GM18526 (cell line): ENCODE results near the gene TCEAL7.

Experiments used
- POLR2A ChIP-seq: IDR thresholded peaks from 3 replicates; pipeline ENCODE4 v1.6.1; 2011; ENCODE audit not compliant: insufficient read length; ENCODE audit errors: extremely low read depth

The TCEAL7 gene

GRCh38 chrX:103360092-103360491 is 30.1 kb downstream of the TCEAL7 start:
- no peak for TF ChIP-seq POLR2A

DNA sequence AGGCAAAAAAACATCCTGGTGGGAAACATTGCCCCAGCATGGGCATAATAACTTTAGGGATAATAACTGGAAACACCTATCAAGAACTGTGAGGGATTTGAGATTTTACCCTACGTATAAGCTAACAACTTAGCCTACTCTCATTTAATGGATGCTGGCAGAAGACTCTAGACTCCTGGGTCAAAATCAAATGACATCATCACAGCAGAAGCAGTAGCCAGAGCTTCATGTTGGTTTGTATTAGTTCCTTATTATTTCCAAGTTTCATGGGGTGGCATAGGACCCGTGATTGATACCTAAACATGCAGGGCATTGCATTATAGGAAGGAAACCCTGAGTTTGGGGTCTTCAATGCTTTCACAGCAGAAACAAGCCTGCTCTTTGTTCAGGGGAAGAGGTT is 30.9 kb downstream of the TCEAL7 start:
- no peak for TF ChIP-seq POLR2A

DNA sequence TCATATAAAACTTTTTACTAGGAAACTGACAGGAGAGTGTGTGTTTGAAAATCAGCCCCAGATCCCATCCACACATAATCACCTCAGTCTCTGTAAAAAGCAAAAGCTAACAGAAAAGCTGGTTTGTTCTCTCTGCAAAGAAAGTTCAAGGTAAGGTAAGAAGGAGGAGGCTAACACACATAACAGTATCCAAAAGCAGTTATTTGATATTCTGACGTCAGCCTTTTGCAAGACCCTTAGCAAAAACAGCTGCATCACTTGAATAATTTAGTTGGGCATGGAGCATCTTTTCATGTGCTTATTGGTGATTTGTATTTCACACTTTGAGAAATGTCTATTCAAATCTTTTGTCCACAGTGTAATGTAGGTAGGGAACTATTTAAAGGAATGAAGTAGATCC is 31.8 kb downstream of the TCEAL7 start:
- no peak for TF ChIP-seq POLR2A

DNA sequence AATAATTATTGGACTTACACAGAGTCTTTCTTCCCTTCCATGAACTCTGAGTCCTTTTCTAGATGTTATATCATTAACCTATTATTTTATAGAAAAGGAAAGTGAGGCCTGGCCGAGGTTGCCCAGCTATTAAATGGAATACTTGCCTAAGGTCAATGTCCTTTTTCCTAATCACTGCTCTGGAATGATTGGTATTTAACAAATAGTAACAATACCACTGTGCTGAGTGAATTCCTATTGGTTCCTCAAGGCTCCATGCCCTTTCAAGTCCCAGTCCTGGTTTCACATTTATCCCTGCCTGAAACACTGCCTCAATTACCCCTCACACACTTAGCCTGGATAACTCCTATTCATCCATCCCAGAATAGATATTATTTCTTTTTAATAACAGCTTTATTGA is 32.4 kb downstream of the TCEAL7 start:
- TF ChIP-seq POLR2A, result no peak

GRCh38 chrX:103363046-103363445 is 33.0 kb downstream of the TCEAL7 start:
- no peak for TF ChIP-seq POLR2A

- no peak for TF ChIP-seq POLR2A
Measured at GRCh38 chrX:103367502-103367901, 37.5 kb downstream of the TCEAL7 start.

DNA sequence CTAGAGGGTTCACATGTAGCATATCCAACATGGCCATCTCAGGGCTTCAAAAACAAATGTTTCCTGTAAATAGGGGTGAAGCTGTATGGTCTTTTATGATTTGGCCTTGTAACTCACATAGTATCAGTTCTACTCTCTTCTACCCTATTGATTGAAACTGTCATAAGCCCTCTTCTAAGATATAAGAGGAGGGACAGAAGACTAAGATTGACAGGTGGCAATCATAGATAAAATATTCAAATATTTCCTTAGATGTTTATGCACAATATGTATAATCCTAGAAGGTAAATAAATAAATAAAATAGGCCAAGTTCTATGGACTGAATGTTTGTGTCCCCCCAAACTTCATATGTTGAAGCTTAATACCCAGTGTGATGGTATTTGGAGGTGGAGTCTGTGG is 39.4 kb downstream of the TCEAL7 start:
- TF ChIP-seq POLR2A, result no peak

DNA sequence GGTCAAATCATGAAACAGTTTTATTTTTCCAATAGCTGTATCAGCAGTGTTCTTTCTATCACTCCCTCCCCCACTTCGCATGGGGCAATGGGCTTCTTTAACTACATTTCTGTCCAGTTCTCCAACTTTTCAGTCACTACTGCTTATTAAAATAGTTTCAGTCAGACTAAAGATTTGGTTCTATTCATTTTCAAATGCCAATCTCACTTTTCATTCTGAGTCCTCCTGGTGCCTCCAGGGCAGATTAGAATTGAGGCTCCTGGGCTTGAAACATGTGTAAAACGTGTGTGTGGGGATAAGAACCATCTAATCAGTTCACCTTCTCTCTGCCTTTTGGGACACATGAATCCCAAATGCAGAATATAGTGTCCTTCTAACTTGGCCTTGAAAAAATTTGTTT is 42.8 kb downstream of the TCEAL7 start:
- no peak for TF ChIP-seq POLR2A

- TF ChIP-seq POLR2A, result no peak
Measured at GRCh38 chrX:103373581-103373980, 43.5 kb downstream of the TCEAL7 start.

DNA sequence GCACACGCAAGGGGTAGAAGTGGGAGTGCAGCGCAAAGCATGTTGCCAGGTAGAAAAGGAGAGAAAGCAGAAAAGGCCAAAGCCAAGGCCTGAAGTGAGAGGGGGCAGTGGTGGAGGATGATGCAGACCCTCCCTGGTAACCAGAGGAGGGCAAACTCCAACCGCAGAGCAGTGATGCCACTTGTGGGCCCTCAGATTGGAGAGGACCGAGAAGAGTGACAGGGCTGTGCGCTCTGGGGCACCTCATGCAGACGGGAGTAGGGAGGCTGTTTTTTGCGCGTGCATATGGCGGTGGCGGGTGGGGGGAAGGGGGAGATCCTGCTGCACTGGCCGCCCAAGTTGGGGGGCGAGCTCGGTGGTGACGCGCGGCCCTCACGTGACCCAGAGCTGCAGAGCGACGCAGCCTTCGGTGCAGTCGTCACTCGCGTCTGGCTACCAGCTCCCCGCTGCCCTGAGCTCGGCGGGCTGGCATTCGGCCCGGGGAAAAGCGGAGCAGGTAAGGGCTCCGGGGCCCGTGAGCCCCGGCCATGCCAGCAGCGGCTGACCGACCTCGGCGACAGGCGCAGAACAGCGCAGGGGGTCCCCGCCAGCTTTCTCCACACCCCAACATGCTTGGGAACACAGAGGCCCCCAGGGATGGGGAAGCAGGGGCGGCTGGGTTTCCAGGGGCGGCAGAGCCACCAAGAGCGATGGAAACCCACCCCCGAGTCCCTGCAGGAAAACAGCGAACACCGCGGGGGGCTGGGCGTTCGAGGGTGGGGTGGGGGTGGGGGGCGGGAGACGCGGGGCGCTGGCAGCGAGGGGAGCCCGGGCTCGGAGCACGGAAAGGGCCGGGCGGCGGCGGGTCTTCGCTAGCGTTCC is 46.3 kb downstream of the TCEAL7 start, which contains the start of gene BEX3:
TSS of gene BEX3 (plus strand) at position 421 of the 861 bp plus-strand sequence. CDS start 984 bp downstream, outside the sequence.
- TF ChIP-seq POLR2A, result no peak

- no peak for TF ChIP-seq POLR2A
Measured at GRCh38 chrX:103376979-103377324, 46.9 kb downstream of the TCEAL7 start.

GRCh38 chrX:103378990-103379389 is 49.0 kb downstream of the TCEAL7 start:
- TF ChIP-seq POLR2A, result no peak
